GM18909 (cell line): ENCODE data around the gene LILRA5.
"Not testable (repeated sequence)": the region's sequence is repeated elsewhere in the genome, so short reads cannot be mapped to it uniquely, and the experiment has no call there.

ENCODE experiments used
- ATAC-seq: cut with Tn5 transposase; IDR thresholded peaks from one replicate; pipeline ENCODE4 v1.9.1; 2021; ENCODE audit warnings: mild to moderate bottlenecking; ENCODE audit not compliant: unreplicated experiment, poor library complexity

Gene LILRA5

DNA sequence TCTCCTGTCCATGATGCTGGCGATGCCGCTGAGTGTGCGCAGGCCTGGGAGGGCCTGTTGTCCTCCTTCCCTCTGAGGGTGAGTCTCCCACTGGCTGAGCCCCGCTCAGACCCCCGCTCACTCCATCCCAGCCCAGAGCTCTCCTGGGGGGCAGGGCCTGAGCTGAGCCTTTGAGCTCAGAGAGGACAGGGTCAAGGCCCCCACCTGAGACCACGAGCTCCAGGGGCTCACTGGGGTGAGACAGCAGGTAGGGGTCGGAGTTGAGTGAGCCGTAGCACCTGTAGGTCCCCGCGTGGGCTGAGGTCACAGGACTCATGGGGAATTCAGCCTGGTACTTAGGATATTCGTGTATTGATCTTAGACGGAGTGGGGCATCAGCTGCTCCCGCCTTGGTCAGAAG is 34.9 kb downstream of the LILRA5 start:
- ATAC-seq: not testable (repeated sequence)

DNA sequence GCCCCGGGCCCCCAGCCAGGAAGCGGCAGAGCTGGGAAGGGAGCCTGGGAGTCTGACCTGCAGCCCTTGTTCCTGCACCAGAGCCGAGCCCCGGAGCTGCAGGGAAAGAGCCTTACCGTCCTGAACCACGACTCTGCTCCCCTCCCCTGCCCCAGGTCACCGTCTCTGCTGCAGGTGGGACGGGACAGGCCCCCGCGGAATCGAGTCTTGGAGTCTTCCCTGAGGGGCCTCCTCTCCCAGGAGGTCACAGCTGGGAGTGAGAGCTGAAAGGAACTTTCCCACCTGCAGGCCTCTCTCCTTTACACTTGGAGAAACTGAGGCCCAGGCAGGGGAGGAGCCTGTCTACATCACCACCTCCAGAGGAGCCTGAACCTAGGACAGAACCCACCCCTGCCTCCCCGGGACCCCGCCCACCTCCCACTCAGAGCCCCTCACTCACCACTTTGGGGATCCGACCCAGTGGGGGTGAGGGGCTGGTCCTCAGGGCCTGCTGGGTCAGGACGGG is 35.8 kb downstream of the LILRA5 start:
- not testable (repeated sequence) for ATAC-seq

DNA sequence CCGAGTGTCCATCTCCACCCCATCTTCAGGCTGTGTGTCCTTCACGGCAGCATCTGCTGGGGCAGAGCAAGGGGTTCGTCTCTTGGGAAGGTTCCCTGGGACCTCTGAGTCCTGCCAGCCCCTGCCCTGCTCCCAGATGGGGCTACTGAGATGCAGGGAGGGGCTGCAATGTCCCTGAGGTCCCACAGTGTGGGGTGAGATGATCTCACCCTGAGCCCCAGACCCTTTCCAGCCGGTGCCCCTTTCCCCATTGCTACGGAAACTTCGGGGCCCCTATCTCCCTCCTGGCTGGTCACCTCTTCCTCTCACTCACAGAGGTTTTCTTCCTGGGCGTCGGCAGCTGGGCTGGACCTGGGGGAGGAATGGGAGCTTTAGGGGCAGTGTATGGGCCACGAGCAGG is 37.0 kb downstream of the LILRA5 start:
- ATAC-seq: no peak

DNA sequence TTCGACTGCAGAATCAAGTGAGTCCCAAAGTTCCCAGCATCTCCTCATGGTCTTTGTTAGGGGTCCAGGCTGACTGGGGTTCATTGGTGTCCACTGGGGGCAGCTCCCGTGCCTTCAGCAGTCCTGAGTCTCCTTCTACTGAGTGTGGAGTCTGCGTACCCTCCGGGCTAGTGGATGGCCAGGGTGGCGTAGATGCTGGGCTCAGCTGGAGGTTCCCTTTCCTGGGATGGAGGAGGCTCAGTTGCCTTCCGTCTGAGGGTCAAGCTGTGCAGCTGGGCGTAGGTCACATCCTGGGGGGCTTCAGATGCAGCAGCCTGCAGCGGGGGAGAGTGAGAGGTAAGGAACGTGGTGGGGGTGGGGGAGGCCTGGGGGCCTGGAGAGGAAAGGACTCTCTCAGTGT is 38.5 kb downstream of the LILRA5 start:
- ATAC-seq: not testable (repeated sequence)

DNA sequence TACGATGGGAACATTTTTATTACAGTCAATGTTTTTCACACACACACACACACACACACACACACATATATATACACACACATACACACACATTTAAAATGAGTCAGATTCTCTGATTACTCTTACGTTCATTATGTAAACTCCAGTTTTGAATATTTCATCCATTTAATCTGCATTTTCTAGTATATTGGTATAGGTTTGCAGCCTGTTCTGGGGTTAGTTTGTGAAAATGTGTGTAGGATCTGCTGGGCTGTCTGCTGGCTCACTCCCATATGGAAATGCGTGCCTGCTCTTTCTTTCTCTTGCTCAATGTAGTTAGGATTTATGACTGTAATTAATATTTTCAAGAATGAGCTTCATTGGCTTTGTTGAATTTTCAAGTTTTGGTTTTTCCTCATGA is 39.1 kb downstream of the LILRA5 start:
- ATAC-seq: no peak

DNA sequence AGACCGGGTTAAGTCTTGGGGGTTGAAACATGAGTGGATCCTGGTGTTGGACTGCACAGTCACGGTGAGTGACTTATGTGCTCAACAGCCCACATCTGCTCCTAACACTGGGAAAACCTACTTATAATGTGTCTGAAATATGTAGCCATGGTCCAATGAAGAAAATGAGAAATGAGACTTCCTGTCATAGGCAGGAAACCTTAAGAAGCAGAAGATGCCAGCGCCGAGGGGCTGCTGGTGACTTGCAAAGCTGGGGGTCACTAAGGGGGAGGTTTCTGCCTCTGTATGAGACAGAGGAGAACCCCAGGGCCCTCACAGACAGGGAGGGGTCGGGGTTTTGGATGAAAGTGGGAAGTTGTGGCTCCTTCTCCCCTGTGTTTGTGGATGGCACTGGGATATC is 40.8 kb downstream of the LILRA5 start:
- ATAC-seq: not testable (repeated sequence)

DNA sequence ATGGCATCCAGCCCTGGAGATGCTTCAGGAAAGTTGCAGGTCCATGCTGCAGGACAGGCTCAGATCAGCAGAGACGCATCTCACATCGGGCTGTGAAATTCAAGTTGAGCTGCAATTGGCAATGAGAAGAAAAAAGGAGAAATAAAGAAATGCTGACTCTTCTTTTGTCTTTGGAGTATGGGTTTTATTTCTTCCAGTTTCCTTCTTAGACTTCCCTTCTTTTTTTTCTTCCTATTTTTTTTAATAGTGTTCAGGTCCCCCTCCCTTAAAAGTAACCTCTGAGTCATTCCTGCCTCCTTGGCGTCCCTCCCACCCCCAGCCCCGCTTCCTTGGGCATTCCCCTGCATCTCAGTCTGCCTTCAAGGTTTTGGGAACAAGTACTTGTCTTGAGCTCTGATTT is 41.4 kb downstream of the LILRA5 start:
- ATAC-seq: not testable (repeated sequence)

DNA sequence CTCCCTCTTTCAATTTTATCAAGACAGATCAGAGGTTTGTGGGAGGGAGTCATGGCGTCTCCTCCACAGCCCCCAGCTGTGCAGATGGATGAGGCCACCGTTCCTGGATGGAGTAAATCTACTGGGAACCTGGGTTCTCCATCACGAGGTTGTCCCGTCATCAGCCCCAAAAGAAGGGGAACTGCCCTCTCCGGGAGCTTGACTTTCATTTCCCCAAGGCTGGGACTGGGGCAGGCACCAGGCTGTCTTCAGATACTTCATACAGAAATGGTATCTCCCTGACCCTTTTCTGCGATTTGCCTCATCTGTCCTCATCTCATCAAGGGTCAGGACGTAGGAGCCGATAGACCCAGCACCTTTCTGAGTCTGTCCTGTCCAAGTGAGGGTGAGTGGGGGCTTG is 41.9 kb downstream of the LILRA5 start:
- no peak for ATAC-seq

DNA sequence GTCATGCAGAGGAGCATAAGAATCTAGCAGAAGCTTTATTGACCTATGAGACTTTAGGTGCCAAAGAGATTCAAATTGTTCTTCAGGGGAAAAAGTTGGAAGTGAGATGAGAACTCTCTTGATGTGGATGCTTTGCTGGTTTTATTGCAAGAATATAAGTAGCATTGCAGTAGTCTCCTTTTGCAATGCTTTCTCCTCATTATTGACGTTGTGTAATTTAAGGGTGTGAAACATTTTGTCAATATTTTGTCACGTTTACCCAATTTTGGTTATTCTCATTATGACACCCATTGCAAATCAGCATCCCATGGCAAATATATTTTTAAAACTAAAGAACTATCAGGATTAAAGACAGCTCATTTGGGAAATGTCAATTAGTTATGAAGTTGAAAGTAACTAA is 44.0 kb downstream of the LILRA5 start:
- no peak for ATAC-seq

DNA sequence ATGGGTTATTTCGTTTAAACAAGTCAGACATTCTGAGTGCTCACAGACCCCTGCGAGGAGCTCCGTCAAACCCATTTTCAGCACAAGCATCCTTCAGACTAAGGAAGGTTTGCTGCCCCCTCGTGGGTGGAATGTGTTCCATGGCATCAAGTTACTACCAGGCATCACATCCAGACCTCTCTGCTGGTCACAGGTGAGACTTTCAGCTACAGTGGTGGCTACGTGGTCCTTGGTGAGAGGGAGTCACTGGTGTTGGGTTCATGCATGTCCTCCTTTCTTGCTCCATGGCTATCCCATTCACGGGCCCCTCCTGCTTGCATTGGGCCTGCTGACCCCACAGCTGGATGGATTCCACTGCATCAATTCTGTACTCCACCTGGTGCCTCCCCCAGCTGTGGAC is 46.8 kb downstream of the LILRA5 start:
- ATAC-seq: no peak

DNA sequence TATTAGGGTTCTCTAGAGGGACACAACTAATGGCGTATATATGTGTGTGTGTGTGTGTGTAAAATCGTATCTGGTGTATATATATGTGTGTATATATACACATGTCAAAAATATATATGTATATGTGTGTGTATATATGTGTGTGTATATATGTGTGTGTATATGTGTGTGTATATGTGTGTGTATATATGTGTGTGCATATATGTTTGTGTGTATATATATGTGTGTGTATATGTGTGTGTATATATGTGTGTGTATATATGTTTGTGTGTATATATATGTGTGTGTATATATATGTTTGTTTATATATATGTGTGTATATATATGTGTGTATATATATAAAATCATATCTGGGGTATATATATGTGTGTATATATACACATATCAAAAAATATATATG is 50.5 kb downstream of the LILRA5 start:
- ATAC-seq: no peak

DNA sequence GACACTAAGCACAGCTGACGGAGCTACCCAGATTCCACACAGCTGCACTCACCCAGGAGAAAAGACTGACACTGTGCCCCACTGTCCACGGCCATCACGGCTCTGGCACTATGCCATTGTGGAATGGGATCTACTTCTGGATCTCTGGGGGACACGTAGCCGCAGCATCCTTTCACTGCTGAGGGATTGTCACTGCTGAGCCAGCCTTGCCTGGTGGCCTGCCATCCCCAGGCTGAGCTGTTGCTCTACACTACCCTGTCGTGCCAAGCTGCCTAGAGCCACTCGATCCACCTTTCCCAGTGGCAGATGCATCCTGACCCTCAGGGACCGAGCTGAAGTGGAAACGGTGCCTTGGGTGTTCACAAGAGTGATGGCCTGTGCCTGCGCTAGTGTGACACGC is 50.9 kb downstream of the LILRA5 start:
- no peak for ATAC-seq

DNA sequence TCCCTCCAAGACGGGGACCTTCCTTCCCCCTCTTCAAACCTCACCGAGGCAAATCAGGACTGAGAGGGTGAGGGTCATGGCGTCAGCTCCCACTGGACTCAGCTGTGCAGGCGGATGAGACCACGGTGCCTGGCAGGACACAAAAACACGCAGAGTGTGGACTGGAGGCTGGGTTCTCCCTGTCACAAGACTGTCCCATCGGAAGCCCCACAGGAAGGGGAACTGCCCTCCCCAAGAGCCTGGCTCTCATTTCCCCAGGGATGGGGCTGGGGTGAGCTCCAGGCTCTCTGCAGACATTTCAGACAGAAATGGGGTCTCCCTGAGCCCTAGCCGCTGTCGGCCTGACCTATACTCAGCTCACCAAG is 55.9 kb downstream of the LILRA5 start, which contains the start of gene LILRB5:
LILRB5 (minus strand) TSS at position 158 of the 365 bp plus-strand sequence; CDS start at position 78, 80 bp downstream.
- no peak for ATAC-seq
